HG02884 (cell line): ENCODE measurements around the gene PALM.
"Not testable (repeated sequence)": the region's sequence is repeated elsewhere in the genome, so short reads cannot be mapped to it uniquely, and the experiment has no call there.

Source experiments
- ATAC-seq: cut with Tn5 transposase; IDR thresholded peaks from one replicate; pipeline ENCODE4 v1.9.1; 2021; ENCODE audit warnings: mild to moderate bottlenecking, moderate library complexity; ENCODE audit not compliant: unreplicated experiment

PALM gene

DNA sequence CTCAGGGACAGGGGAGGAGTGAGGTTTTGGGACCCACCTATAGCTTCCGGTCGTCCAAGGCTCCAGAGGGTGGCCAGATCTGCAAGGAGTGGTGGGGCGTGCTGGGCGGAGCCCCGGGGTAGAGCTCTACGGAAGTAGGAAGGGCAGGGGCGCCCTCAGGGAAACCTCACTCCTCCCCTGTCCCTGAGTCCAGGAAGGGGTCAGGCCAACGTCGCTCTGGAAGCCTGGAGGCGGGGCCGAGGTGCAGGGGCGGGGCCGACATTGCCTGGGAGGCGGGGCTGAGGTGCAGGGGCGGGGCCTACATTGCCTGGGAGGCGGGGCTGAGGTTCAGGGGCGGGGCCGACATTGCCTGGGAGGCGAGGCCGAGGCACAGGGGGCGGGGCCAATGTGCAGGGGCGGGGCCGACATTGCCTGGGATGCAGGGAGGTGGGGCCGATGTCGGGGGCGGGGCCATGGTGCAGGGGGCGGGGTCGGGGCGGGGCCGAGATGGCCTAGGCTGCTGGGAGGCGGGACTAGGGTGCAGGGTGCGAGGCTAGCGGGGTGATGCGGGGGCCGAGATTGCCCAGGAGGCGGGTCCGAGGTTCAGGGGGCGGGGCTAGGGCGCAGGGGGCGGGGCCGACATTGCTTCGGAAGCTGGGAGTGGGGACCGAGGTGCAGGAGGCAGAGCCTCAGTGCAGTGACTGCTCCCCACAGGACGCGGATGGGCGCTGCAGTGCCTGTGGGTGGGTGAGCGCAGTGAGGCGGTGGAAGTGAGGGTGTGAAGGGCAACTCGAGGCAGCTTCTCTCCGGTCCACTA, 4.9 kb upstream of the PALM start:
- no peak for ATAC-seq

- no peak for ATAC-seq
Observed at GRCh38 chr19:704447-704741, 4.3 kb upstream of the PALM start.

DNA sequence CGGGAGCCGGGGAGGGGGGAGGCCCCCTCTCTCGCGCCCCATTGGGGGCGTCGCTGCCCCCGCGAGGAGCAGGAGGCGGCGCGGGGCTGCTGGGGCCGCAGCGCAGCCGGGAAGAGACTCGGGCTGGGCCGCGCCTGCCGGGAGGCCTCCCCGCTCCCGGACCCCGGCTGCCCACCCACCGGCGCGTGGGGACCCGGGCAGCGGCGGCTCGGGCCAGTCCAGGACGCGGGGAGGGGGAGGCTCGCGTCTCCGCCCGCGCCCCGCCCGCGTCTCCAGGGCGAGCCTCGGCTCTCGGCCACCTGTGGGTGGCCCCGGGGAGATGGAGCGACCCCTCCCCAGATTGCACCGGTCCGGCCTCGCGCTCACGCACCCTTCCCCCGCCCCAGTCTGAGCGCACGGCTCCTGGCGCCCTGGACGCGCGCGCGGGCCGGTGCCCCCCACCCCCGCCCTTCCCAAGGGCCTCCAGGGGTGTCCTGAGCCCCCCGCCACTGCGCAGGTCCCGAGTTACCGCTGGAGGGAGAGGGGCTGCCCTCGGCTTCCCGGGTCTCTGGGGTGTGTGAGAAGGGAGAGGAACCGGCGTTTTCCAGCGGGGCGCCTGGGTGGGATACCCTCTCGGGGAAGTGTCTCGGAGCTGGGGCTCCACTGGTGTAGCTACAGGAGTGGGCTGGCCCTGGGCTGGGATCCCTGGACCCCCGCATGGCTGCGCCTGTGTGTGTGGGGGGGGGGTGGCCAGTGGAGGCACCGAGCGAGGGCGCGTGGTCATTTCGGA, 645 bp downstream of the PALM start:
- ATAC-seq: no peak

DNA sequence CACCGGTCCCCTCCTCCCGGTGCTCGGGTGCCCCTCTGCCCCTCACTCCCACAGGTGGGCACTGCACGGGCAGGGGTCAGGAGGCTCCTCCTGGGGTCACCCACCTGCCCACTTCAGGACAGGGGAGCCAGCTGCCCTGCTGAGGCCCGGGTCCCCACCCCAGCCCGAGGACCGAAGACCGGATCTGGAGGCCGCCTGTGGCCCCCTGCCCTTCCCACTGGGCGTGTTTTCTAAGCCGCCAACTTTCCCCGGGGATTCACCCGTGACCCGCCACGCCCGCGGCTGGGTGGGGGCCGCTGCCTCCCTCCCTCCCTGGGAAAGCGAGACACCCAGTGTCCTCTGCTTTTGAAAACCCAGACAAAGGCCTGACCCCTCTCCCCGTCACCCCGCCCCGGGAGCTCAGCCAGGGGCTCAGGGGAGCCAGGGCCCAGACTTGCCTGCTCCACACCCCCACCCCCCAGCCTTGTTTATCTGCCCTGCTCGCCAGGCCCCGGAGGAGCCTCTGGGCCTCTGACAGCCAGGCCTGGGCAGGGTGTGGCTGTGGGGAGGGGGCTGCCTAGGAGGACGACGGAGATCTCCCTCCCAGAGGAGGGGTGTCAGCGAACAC, 1.3 kb downstream of the PALM start:
- no peak for ATAC-seq

GRCh38 chr19:710767-711166, 2.0 kb downstream of the PALM start:
- ATAC-seq: no peak

DNA sequence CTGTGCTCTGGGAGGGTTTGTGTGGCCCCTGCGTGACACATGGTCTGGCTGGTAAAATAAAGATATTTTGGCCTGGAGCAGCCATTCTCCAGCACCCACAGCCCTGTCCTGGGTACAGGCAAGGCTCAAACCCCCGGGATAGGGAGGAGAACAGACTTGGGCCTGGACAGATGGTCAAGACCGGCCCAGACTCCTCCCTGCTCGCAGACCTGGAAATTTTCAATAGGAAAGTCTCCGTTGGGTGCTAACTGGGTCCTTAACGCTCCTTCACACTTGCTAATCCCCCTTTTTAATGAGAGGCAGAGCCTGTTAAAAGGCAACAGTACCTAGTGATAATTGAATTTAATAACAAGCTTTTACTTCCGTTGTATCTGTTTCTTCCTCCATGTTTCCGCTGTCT, 2.5 kb downstream of the PALM start:
- no peak for ATAC-seq

GRCh38 chr19:715347-715746, 6.6 kb downstream of the PALM start:
- no peak for ATAC-seq

DNA sequence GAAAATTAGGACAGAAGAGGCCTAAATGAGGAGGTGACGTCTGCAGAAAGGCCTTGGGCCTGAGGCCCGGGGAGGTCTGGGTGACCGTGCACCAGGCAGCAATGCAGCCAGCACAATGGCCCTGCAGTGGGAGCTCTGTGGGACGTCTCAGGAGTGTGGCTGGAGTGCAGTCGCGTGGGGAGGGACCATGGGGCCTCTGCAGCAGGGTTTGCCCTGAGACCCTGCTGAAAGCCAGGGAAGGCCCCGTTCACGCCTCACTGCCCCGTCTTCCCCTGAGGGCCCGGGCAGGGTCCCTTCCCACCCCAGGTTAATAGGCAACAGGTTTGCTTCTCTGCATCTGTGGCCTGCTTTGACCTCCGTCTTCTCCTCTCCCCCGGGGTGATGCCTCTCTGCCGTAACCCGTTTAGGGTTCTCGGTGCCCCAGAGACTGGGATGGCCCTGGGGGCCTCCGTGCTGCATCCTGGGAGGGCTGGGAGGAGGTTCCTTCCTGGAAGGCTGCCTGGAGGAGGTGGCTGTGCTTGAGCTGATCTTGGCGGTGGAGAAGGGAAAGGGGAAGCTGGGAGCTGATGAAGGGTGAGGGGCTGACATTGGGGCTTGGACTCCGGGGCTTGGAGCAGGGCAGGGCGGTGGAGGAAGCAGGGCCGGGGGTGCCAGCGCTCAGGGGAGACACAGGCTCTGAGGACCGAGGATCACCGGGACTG, 9.7 kb downstream of the PALM start:
- no peak for ATAC-seq

DNA sequence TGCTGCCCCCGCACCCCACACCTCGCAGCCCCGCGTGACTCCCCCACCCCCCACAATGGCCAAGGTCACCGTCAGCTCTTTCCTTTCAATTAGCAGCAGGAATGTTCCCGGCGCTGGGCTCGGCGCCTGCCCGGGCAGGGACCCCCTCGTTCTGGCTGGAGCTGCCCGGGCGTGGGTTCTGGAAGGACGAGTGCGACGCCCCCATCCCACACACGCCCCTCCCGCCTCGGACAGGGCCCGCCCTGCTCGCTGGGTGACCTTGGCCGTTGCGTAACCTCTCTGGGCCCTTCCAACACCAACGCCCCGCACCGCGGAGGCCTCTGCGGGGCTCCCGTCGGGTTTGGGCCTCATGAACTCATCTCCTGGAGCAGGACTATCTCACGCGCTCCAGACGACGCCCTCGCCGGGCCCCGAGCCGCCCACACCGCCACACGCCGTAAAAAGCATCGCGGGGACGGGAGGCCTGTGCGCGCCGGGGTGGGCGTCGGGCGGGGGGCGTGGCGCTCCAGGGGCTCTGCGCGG, 10.3 kb downstream of the PALM start:
- no peak for ATAC-seq

- ATAC-seq: no peak
Observed at GRCh38 chr19:719636-720344, 11.1 kb downstream of the PALM start.

DNA sequence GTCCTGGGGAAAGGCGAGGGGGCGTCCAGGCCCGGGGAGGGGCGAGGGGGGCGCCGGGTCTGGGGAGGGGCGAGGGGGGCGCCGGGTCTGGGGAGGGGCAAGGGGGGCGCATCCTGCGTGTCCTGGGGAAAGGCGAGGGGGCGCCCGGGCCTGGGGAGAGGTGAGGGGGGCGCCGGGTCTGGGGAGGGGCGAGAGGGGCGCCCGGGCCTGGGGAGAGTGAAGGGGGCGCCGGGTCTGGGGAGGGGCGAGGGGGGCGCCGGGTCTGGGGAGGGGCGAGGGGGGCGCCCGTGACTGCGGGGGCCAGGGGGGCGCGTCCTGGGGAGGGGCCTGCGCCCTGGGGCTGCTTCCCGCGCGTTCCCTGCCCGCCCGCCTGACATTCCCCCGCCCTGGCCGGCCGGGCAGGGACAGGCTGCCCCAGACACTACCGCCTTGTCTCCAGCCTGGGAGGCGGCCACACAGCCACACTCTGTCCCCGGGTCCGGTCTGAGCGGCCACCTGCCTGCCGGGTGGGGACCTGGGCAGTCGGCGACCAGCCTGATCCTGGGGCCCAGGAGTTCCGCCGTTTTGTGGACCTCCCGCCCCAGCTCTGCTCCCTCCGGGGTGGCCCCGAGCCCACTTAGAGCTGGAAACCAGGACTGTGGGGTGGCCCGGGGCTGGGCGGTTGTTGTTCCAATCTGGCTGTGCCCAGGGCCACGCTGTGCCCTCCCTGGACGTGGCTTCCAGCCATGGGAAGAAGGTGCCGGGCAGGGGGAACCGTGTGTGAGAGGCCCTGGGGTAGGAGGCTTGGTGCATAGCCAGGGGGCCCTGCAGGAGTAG, 11.8 kb downstream of the PALM start:
- ATAC-seq: no peak

DNA sequence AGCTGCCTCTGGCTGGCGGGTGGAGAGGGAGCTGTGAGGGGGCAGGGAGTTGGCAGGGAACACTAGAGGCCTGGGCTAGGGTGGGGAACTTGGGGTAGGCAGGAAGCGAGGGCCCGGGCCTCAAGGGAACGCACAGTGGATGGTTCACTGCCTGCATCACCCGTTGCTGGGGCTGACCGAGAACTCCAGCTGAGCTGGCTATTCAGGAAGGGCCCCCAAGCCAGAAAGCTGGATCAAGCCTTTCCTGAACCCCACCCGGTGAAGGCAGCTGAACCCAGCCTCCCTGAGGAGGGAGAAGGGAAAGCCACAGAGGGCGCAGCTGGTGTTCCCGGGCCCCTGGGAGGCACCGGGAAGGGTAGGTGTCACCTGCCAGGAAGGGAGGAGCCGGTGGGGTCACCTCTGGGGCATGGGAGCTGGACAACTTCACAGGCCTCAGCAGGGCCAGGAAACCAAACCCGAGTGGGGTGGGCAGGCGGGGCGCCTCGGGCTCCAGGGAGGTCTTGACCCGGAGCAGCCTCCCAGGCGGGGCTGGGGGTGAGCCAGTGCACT, 13.9 kb downstream of the PALM start:
- no peak for ATAC-seq

DNA sequence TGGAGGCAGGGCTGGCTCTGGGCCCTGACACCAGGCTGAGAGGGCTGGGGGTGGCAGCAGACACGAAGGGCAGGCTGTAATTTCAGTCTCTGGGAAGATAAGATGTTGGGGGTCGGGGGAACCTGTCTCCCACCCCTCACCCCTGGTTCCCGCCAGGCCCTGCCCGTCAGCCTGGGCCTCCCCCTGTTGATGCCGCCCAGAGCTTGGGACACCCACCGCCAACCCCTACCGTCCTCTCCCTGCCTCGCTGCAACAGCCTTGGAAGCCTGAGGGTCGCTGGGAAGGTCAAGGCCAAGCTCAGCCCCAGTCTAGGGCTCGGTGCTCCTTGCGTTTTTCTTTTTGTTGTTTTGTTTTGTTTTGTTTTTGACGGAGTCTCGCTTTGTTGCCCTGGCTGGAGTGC, 14.5 kb downstream of the PALM start:
- ATAC-seq: no peak

GRCh38 chr19:723714-724113, 15.0 kb downstream of the PALM start:
- ATAC-seq: no peak

GRCh38 chr19:725461-726089, 16.8 kb downstream of the PALM start:
- no peak for ATAC-seq

- no peak for ATAC-seq
Observed at GRCh38 chr19:726993-727956, 18.5 kb downstream of the PALM start.

GRCh38 chr19:728011-728410, 19.3 kb downstream of the PALM start:
- ATAC-seq: no peak

DNA sequence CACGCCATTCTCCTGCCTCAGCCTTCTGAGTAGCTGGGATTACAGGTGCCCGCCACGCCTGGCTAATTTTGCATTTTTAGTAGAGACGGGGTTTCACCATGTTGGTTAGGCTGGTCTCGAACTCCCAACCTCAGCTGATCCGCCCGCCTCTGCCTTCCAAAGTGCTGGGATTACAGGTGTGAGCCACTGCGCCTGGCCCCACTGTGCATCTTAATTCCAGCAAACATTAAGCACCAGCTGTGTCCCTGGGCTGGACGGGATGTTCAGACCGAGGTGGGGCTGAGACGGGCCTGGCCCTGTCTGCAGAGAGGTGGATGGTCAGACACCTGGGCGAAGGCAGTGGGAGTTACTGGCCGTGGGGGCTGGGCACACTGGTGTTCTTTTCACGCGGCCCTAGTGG, 20.8 kb downstream of the PALM start:
- ATAC-seq: not testable (repeated sequence)
